GM23338 (cell line): ENCODE measurements around the gene EXOSC5.

Source experiments
- CTCF ChIP-seq, 2 experiments: fragments of 200-600 bp in 1 of 2; sonication (generic) in 1 of 2; conservative IDR thresholded peaks; 2 replicates each; pipeline versions ENCODE4 v1.5.1 to v1.6.1; 2016 to 2017; ENCODE audit warnings: antibody characterized with exemption in 2 of 2, low read depth in 2 of 2, mild to moderate bottlenecking in 2 of 2, moderate library complexity in 1 of 2
- EZH2 ChIP-seq: fragments of 200-600 bp; sonication (generic); IDR thresholded peaks from one replicate; pipeline ENCODE4 v1.8.0; 2017; ENCODE audit warnings: antibody characterized with exemption, mild to moderate bottlenecking, low read depth; ENCODE audit not compliant: unreplicated experiment
- EZH2phosphoT487 ChIP-seq: fragments of 200-600 bp; sonication (generic); IDR thresholded peaks from one replicate; pipeline ENCODE4 v1.8.1; 2018; ENCODE audit warnings: antibody characterized with exemption; ENCODE audit not compliant: unreplicated experiment
- POLR2AphosphoS5 ChIP-seq: IDR thresholded peaks from 2 replicates; pipeline ENCODE4 v1.6.1; 2016; ENCODE audit warnings: antibody characterized with exemption, low read depth
- STAT1 ChIP-seq: IDR thresholded peaks from one replicate; pipeline ENCODE4 v1.6.1; 2016; ENCODE audit warnings: antibody characterized with exemption; ENCODE audit not compliant: unreplicated experiment

- TF ChIP-seq CTCF (conservative IDR thresholded peaks at IDR 0.05; ENCODE audit: low read depth in 2 of 2) (no peak), EZH2 (no peak), EZH2phosphoT487 (no peak), POLR2AphosphoS5 (no peak), STAT1 (no peak)
Observed at GRCh38 chr19:41422456-41422855, 25.3 kb upstream of the EXOSC5 start.
